K562 (cell line): ENCODE results near the gene NUDT1. TPM values are rescaled to one million over a fixed set of nuclear protein-coding genes. Genes with fewer than 3 reads are reported as not detected.

Source experiments
- ATAC-seq: fragments of 200-7000 bp; cut with Tn5 transposase; 3 replicates; pipeline ENCODE4 v1.9.1; 2020; ENCODE audit warnings: moderate library complexity
- BruUV-seq: library from RNA; stranded (reverse); fragments of 400-500 nt; replicated peaks from 2 replicates; lab custom pipeline; 2021; lab: Mats Ljungman, UMichigan
- CTCF ChIA-PET: fragments of 300-600 bp; formaldehyde crosslinking; extraction: SDS; loops from one replicate; lab custom pipeline; 2021; ENCODE audit warnings: low intra/inter-chr PET ratio; lab: Yijun Ruan, JAX
- POLR2A ChIA-PET: fragments of 300-600, 350-650 bp; sonication (Branson Sonifier 250); formaldehyde crosslinking; extraction: SDS; loops from one replicate; lab custom pipeline; 2021; ENCODE audit warnings: antibody characterized with exemption, inconsistent platforms; lab: Yijun Ruan, JAX
- DNase-seq, 4 experiments: peaks; one replicate each; pipeline versions ENCODE4 v3.0.0 to v3.0.0-alpha.2; 2011 to 2018; ENCODE audit warnings: low spot score in 3 of 4, mixed read lengths in 3 of 4; ENCODE audit errors: extremely low read depth in 1 of 4
- FAIRE-seq: peaks from 2 replicates; lab custom pipeline; 2011; peaks lifted over from hg19 to GRCh38; lab: Jason Lieb, UNC
- H2AFZ ChIP-seq: 2 replicates; pipeline ENCODE4 v1.6.0; 2011; ENCODE audit warnings: low read depth, low read length, control low read depth, inconsistent platforms
- H3K27ac ChIP-seq: fragments of 200-600 bp; 3 replicates; pipeline ENCODE4 v1.8.0; 2011; ENCODE audit warnings: low read depth, mild to moderate bottlenecking, control low read depth, inconsistent platforms, low read length, moderate library complexity, mixed read lengths; ENCODE audit errors: extremely low read depth
- H3K27me3 ChIP-seq, 2 experiments: fragments of 300-600 bp in 1 of 2; 2 replicates in 1 of 2; 3 replicates in 1 of 2; pipeline versions ENCODE4 v1.6.0 to v1.8.0; 2011; ENCODE audit warnings: inconsistent platforms in 2 of 2, low read length in 2 of 2, mild to moderate bottlenecking in 1 of 2, mixed read lengths in 1 of 2, moderate library complexity in 1 of 2; ENCODE audit not compliant: control insufficient read depth in 2 of 2, insufficient read depth in 2 of 2
- H3K36me3 ChIP-seq: fragments of 300-600 bp; 3 replicates; pipeline ENCODE4 v1.8.0; 2011; ENCODE audit warnings: mild to moderate bottlenecking, low read length, inconsistent platforms; ENCODE audit not compliant: control insufficient read depth, insufficient read depth
- H3K4me1 ChIP-seq, 2 experiments: fragments of 200-600 bp in 1 of 2; replicated peaks in 1 of 2; 2 replicates in 1 of 2; 3 replicates in 1 of 2; pipeline versions ENCODE4 v1.5.1 to v1.8.0; 2011; ENCODE audit warnings: inconsistent platforms in 2 of 2, low read length in 2 of 2, mild to moderate bottlenecking in 1 of 2, mixed read lengths in 1 of 2, moderate library complexity in 1 of 2; ENCODE audit not compliant: control insufficient read depth in 2 of 2, insufficient read depth in 2 of 2
- H3K4me2 ChIP-seq: 2 replicates; pipeline ENCODE4 v1.6.1; 2011; ENCODE audit warnings: low read length, control low read depth, inconsistent platforms, mixed read lengths; ENCODE audit not compliant: insufficient read depth
- H3K4me3 ChIP-seq: fragments of 200-600 bp; sonication (generic), shearing (Covaris generic); 2 replicates; pipeline ENCODE4 v1.5.1; 2016; ENCODE audit warnings: control low read depth, inconsistent platforms
- H3K79me2 ChIP-seq: fragments of 200-600 bp; 3 replicates; pipeline ENCODE4 v1.8.0; 2011; ENCODE audit warnings: low read length, inconsistent platforms; ENCODE audit not compliant: control insufficient read depth, insufficient read depth
- H3K9ac ChIP-seq, 2 experiments: 2 replicates each; pipeline versions ENCODE4 v1.6.0 to v1.6.1; 2011; ENCODE audit warnings: low read depth in 2 of 2, low read length in 2 of 2, control low read depth in 1 of 2, inconsistent platforms in 1 of 2, mild to moderate bottlenecking in 1 of 2, mixed read lengths in 1 of 2; ENCODE audit not compliant: insufficient read depth in 1 of 2
- H3K9me1 ChIP-seq: one replicate; pipeline ENCODE4 v1.6.0; 2011; ENCODE audit warnings: inconsistent platforms, mild to moderate bottlenecking, low read length, moderate library complexity; ENCODE audit not compliant: control insufficient read depth, insufficient read depth
- H3K9me3 ChIP-seq: replicated peaks from 2 replicates; pipeline ENCODE4 v1.5.1; 2011; ENCODE audit warnings: low read depth, low read length, inconsistent platforms; ENCODE audit not compliant: control insufficient read depth, insufficient read depth
- H4K20me1 ChIP-seq: replicated peaks from 2 replicates; pipeline ENCODE4 v1.6.1; 2011; ENCODE audit warnings: low read length, inconsistent platforms, mixed read lengths; ENCODE audit not compliant: control insufficient read depth, insufficient read depth
- BDP1 ChIP-seq: IDR thresholded peaks from 3 replicates; pipeline ENCODE4 v1.6.1; 2011; ENCODE audit not compliant: insufficient read length, insufficient read depth
- EZH2 ChIP-seq: IDR thresholded peaks from 2 replicates; pipeline ENCODE4 v1.6.1; 2012; ENCODE audit warnings: low read depth, mild to moderate bottlenecking, inconsistent platforms, low read length, borderline replicate concordance
- GATAD2B ChIP-seq: fragments of 450-650 bp; IDR thresholded peaks from 2 replicates; pipeline ENCODE4 v1.6.1; 2017; ENCODE audit warnings: mild to moderate bottlenecking, borderline replicate concordance
- HMGN3 ChIP-seq: IDR thresholded peaks from 2 replicates; pipeline ENCODE4 v1.6.1; 2011; ENCODE audit warnings: borderline replicate concordance, low read depth, mild to moderate bottlenecking, mixed read lengths, low read length; ENCODE audit not compliant: insufficient read length; ENCODE audit errors: extremely low read depth
- KDM2B ChIP-seq: fragments of 250-450 bp; sonication (Bioruptor Pico); IDR thresholded peaks from 2 replicates; pipeline ENCODE4 v1.8.0; 2021; ENCODE audit warnings: mild to moderate bottlenecking, moderate library complexity
- MYNN ChIP-seq, 2 experiments: sonication (generic); formaldehyde crosslinking in 1 of 2; IDR thresholded peaks; 2 replicates each; pipeline versions ENCODE4 v1.5.0 to v1.6.1; 2016 to 2020; ENCODE audit warnings: antibody characterized with exemption in 1 of 2, missing genetic modification reagents in 1 of 2
- NFRKB ChIP-seq: fragments of 450-650 bp; IDR thresholded peaks from 2 replicates; pipeline ENCODE4 v1.6.1; 2016; ENCODE audit warnings: low read depth
- PCBP2 ChIP-seq: fragments of 200-400 bp; formaldehyde crosslinking; IDR thresholded peaks from 2 replicates; pipeline ENCODE4 v1.6.1; 2018; ENCODE audit warnings: low read length, low read depth, mild to moderate bottlenecking, moderate library complexity; ENCODE audit not compliant: poor library complexity, severe bottlenecking
- PHB2 ChIP-seq: fragments of 450-650 bp; IDR thresholded peaks from 2 replicates; pipeline ENCODE4 v1.6.1; 2017; ENCODE audit warnings: low read depth
- ZBTB7A ChIP-seq: IDR thresholded peaks from 2 replicates; pipeline ENCODE4 v1.6.1; 2011; ENCODE audit warnings: low read depth, mild to moderate bottlenecking, low read length, moderate library complexity, borderline replicate concordance; ENCODE audit not compliant: control insufficient read depth
- ZNF134 ChIP-seq: fragments of 250-450 bp; sonication (Bioruptor Pico); conservative IDR thresholded peaks from 2 replicates; pipeline ENCODE4 v1.4.0; 2020
- ZNF184 ChIP-seq: sonication (generic); formaldehyde crosslinking; IDR thresholded peaks from 2 replicates; pipeline ENCODE4 v1.5.0; 2020; ENCODE audit warnings: missing genetic modification reagents
- ZNF197 ChIP-seq: fragments of 200-800 bp; sonication (Bioruptor generic); IDR thresholded peaks from 2 replicates; pipeline ENCODE4 v1.6.1; 2016; ENCODE audit warnings: low read depth, missing genetic modification characterization, missing compliant biosample characterization
- ZNF212 ChIP-seq: fragments of 450-650 bp; formaldehyde crosslinking; IDR thresholded peaks from 2 replicates; pipeline ENCODE4 v1.4.0; 2020; ENCODE audit warnings: mild to moderate bottlenecking
- ZNF274 ChIP-seq: IDR thresholded peaks from 2 replicates; pipeline ENCODE4 v1.6.1; 2011; ENCODE audit warnings: low read depth, mild to moderate bottlenecking, low read length, moderate library complexity, borderline replicate concordance
- ZNF589 ChIP-seq: fragments of 200-800 bp; sonication (Bioruptor generic); IDR thresholded peaks from 2 replicates; pipeline ENCODE4 v1.6.1; 2016; ENCODE audit warnings: low read depth, missing genetic modification characterization, missing compliant biosample characterization
- ZNF717 ChIP-seq: fragments of 250-450 bp; sonication (Bioruptor Pico); IDR thresholded peaks from 2 replicates; pipeline ENCODE4 v1.5.0; 2021
- WGBS: fragments of 100-300 bp; shearing (Covaris generic); methylation state at CpG from one replicate; pipeline ENCODE4 v1.1.6; 2016; ENCODE audit warnings: low coverage, mixed read lengths; ENCODE audit not compliant: insufficient coverage; ENCODE audit errors: missing lambda C conversion rate; 5-methylcytosine and 5-hydroxymethylcytosine counted together
- in situ Hi-C: fragments of 300-500 bp; cut with MboI; formaldehyde crosslinking; loops from 4 replicates; pipeline ENCODE4 v1.15.0; 2018; ENCODE audit warnings: inconsistent platforms, mixed read lengths
- intact Hi-C: fragments of 100-400 bp; cut with micrococcal nuclease; formaldehyde crosslinking; loops from 2 replicates; pipeline ENCODE4 v1.14.2; 2022
- polyA plus RNA-seq, 8 experiments: library from polyadenylated mRNA; depleted of rRNA in 4 of 8; stranded (reverse) in 5 of 8; unstranded in 3 of 8; fragments of >200 nt; fragmentation: Nextera tagmentation in 2 of 8; fragmentation: Illumina TruSeq in 1 of 8; extraction: Ambion mirVana in 2 of 8; extraction: Trizol in 1 of 8; gene quantifications; 2 replicates each; pipeline versions ENCODE4 v1.2.1 to v1.2.3, GENCODE V29; 2011 to 2014; ENCODE audit warnings: inconsistent platforms in 1 of 8, missing spikeins in 1 of 8
- total RNA-seq, 7 experiments: library from RNA; depleted of rRNA in 6 of 7; stranded (reverse); fragments of >200 nt in 6 of 7; fragmentation: Illumina TruSeq in 2 of 7; extraction: Trizol in 2 of 7; gene quantifications; 2 replicates each; pipeline versions ENCODE4 v1.2.1 to v1.2.3, GENCODE V29; 2011 to 2021; ENCODE audit warnings: low replicate concordance in 1 of 7

NUDT1 gene
- total and polyA plus RNA-seq, 9 of the 15 experiments (the other 6 are each of a cell fraction or from before 2014, with no cell fraction given): 5.3 to 73.3 (median 29.6) TPM

DNA sequence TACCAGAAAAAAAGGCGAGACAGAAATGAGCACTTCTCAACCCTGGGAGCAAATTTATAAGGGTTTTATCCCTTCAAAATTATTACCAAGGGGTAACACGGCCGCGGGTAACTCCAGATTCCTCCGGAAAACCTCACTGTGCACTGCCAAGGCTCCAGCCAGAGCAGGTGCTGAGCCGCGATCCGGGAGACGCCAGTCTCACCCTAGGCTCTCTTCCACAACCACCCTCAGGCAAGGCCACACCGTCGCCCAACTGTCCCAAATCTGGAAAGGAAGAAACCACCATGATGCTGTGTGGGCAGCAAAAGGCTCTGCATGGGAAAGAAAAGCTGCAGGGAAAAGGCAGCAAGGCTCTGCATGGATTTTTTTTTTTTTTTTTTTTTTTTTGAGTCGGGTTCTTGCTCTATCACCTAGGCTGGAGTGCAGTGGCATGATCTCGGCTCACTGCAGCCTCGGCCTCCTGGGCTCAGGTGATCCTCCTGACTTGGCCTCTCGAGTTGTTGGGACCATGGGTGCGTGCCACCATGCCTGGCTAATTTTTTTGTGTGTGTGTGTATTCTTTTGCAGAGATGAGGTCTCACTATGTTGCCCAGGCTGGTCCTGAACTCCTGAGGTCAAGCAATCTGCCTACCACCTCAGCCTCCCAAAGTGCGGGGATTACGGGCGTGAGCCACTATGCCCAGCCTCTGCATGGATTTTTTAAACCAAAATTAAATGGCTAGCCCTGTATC lies 48.3 kb upstream of the NUDT1 start:
- H3K4me3 ChIP-seq: no peak overlapping the region
- in situ Hi-C loops: no loop called here
- FAIRE-seq (no peak), ATAC-seq (no peak), DNase-seq (no peak)
- H2AFZ ChIP-seq: no peak overlapping the region
- H3K27me3 ChIP-seq: no peaks in the 10 kb centered on the region
- no peaks in the 10 kb centered on the region for H3K9me3 ChIP-seq
- H4K20me1 ChIP-seq: 0 out of 2 replicates have a peak, but pooled peaks cover 3% of the 10 kb centered on the region
- no peak overlapping the region for H3K27ac ChIP-seq
- H3K4me1 ChIP-seq: peaks cover 0 to 14% of the 10 kb centered on the region in 2 experiments; a peak in 2 of 5 replicates
- WGBS: 99% methylated on average over 17 of the region's 19 CpGs
- no peaks in the 10 kb centered on the region for H3K9me1 ChIP-seq
- TF ChIP-seq PHB2: no peak
- no peak for TF ChIP-seq GATAD2B
- no peak for TF ChIP-seq PCBP2
- TF ChIP-seq ZNF134 (CRISPR knock-in tag): no peak
- TF ChIP-seq ZNF212: no peak
- TF ChIP-seq BDP1: no peak
- no peak for TF ChIP-seq KDM2B (CRISPR knock-in tag)
- TF ChIP-seq ZNF717 (CRISPR knock-in tag): no peak
- no peak for TF ChIP-seq ZBTB7A
- TF ChIP-seq NFRKB: no peak
- no peak for TF ChIP-seq ZNF184 (CRISPR knock-in tag)
- no peak for TF ChIP-seq EZH2
- no peak for TF ChIP-seq HMGN3
- TF ChIP-seq MYNN (IDR thresholded peaks at IDR 0.05): no peak
- TF ChIP-seq MYNN (CRISPR knock-in tag; IDR thresholded peaks at IDR 0.05): no peak
- no peak for TF ChIP-seq ZNF589 (CRISPR knock-in tag)
- TF ChIP-seq ZNF274: no peak
- no peak for TF ChIP-seq ZNF197 (CRISPR knock-in tag)
- ChIA-PET CTCF (no interaction called here), POLR2A (no interaction called here)
- H3K9ac ChIP-seq: no peak overlapping the region
- intact Hi-C loops: no loop called here
- H3K36me3 ChIP-seq: peaks cover 41% of the 10 kb centered on the region; the same call in 2 of the 3 replicates
- BruUV-seq: no TSS peak
- H3K79me2 ChIP-seq: no peaks in the 10 kb centered on the region
- H3K4me2 ChIP-seq: no peak overlapping the region
